Right lobe of liver (tissue), 4 donors: ENCODE results near the gene PTGES3L.

Experiments used
- POLR2A ChIP-seq: fragments of 450-650 bp; IDR thresholded peaks from one replicate; pipeline ENCODE4 v1.6.1; 2017; ENCODE audit warnings: antibody characterized with exemption, mild to moderate bottlenecking
- TF ChIP-seq, protein P1 (sequence below), 4 donors: fragments of 200-600 bp in 3 of 4; fragments of 450-650 bp in 1 of 4; IDR thresholded peaks; one replicate each; pipeline versions ENCODE4 v1.5.1 to v1.8.0; 2016 to 2022; ENCODE audit warnings: antibody characterized with exemption in 4 of 4, mild to moderate bottlenecking in 2 of 4
- donor health status: DM: no; HTN: no; CAD: no.
- donor health status: DM: no; HTN: no; CAD: no.
- donor health status: DM: no; HTN: yes; CAD: no.

DNA sequence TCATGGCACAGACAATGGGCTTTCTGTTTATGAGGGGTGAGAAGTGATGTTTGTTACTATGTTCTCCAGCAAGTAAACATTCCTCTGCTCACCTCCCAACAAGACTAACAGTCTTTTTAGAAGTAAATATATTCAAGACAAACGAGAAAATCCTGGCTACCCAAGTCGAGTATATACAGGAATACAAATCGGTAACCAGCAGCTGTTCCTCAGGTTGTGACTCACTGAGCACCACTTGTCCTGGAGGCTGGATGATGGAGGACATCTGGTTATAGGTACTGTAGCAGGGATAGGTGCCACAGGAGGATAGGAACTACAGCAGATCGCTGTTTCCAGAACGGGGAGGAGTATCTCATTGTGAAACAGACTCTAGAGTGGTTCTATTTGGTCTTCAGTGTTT is 13.0 kb upstream of the PTGES3L start:
- TF ChIP-seq, protein P1, sequence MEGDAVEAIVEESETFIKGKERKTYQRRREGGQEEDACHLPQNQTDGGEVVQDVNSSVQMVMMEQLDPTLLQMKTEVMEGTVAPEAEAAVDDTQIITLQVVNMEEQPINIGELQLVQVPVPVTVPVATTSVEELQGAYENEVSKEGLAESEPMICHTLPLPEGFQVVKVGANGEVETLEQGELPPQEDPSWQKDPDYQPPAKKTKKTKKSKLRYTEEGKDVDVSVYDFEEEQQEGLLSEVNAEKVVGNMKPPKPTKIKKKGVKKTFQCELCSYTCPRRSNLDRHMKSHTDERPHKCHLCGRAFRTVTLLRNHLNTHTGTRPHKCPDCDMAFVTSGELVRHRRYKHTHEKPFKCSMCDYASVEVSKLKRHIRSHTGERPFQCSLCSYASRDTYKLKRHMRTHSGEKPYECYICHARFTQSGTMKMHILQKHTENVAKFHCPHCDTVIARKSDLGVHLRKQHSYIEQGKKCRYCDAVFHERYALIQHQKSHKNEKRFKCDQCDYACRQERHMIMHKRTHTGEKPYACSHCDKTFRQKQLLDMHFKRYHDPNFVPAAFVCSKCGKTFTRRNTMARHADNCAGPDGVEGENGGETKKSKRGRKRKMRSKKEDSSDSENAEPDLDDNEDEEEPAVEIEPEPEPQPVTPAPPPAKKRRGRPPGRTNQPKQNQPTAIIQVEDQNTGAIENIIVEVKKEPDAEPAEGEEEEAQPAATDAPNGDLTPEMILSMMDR (IDR thresholded peaks at IDR 0.05), result no peak
- TF ChIP-seq POLR2A, result no peak
